Kidney (tissue), 14 donors: Measurements from ENCODE around the gene RHOF. TPM values are rescaled to one million over a fixed set of nuclear protein-coding genes. Genes with fewer than 3 reads are reported as not detected.

Experiments
- DNase-seq, 5 donors: peaks; one replicate each; pipeline ENCODE4 v3.0.0-alpha.2; 2013 to 2020
- FAIRE-seq: peaks from 2 replicates; lab custom pipeline; 2012; peaks lifted over from hg19 to GRCh38; lab: Jason Lieb, UNC
- H3K27ac ChIP-seq, 2 donors: one replicate each; pipeline ENCODE4 v1.7.0; 2013; ENCODE audit warnings: low read depth in 2 of 2, low read length in 2 of 2, inconsistent platforms in 1 of 2
- H3K27me3 ChIP-seq: one replicate; pipeline ENCODE4 v1.7.1; 2013; ENCODE audit warnings: low read length, inconsistent platforms; ENCODE audit not compliant: control insufficient read depth, insufficient read depth
- H3K36me3 ChIP-seq, 3 donors: one replicate each; pipeline versions ENCODE4 v1.7.0 to v1.7.1; 2013; ENCODE audit warnings: low read length in 3 of 3, control low read depth in 1 of 3, inconsistent platforms in 1 of 3; ENCODE audit not compliant: insufficient read depth in 3 of 3, control insufficient read depth in 2 of 3
- H3K4me1 ChIP-seq, 3 donors: one replicate each; pipeline versions ENCODE4 v1.7.0 to v1.7.1; 2013; ENCODE audit warnings: low read length in 3 of 3, inconsistent platforms in 1 of 3, low read depth in 1 of 3; ENCODE audit not compliant: control insufficient read depth in 2 of 3, insufficient read depth in 2 of 3
- H3K4me3 ChIP-seq, 3 donors: one replicate each; pipeline versions ENCODE4 v1.7.0 to v1.8.1; 2013; ENCODE audit warnings: low read length in 3 of 3, control low read depth in 1 of 3, inconsistent platforms in 1 of 3
- H3K9ac ChIP-seq, 3 donors: one replicate each; pipeline versions ENCODE4 v1.7.0 to v1.7.1; 2013; ENCODE audit warnings: low read length in 3 of 3, control low read depth in 1 of 3, inconsistent platforms in 1 of 3
- H3K9me3 ChIP-seq, 3 donors: one replicate each; pipeline versions ENCODE4 v1.7.0 to v1.7.1; 2013; ENCODE audit warnings: low read length in 3 of 3, control low read depth in 1 of 3, inconsistent platforms in 1 of 3; ENCODE audit not compliant: control insufficient read depth in 2 of 3, insufficient read depth in 1 of 3
- CTCF ChIP-seq: IDR thresholded peaks from 3 replicates; pipeline ENCODE4 v1.5.1; 2012; ENCODE audit warnings: mild to moderate bottlenecking, moderate library complexity, borderline replicate concordance; ENCODE audit not compliant: insufficient read depth; ENCODE audit errors: extremely low read depth
- intact Hi-C: fragments of 100-400 bp; cut with DNase I; formaldehyde crosslinking; loops from one replicate; pipeline ENCODE4 v1.11.1; 2022
- polyA plus RNA-seq: library from polyadenylated mRNA; stranded (reverse); fragments of 350-450 nt; fragmentation: Illumina TruSeq; extraction: RNeasy Lipid Tissue Mini Kit (QIAGEN cat#74804); gene quantifications from one replicate; pipeline ENCODE4 v1.2.3, GENCODE V29; 2014; ENCODE audit warnings: low read depth, low replicate concordance; ENCODE audit not compliant: insufficient read depth
- total RNA-seq: library from RNA; stranded (reverse); fragmentation: NEBNext Ultra II Directional; extraction: Animal tissue kit (Norgen Biotek cat#: 25700); gene quantifications from one replicate; pipeline ENCODE4 v1.2.1, GENCODE V29; 2021
- donor health status: control.
- donor health status: control.
- donor health status: control.
- donor health status: control.
- donor health status: control.
- donor health status: DM: yes; HTN: yes; CAD: no.
- donor health status: Normal renal cell carcinoma (clear cell type).

Gene RHOF
- total and polyA plus RNA-seq, 2 donors from 2014 or later: 23.9 to 42.6 TPM

- Histone ChIP-seq H3K27me3 (no peaks in the 10 kb centered on the region), H3K4me3 (no peak overlapping the region), H3K36me3 (no peaks in the 10 kb centered on the region), H3K4me1 (peaks cover 0 to 13% (median 5%) of the 10 kb centered on the region in 3 donors), H3K27ac (peak overlapping the region in 1 of 2 donors; percentile 23), H3K9me3 (no peaks in the 10 kb centered on the region), H3K9ac (no peak overlapping the region)
- FAIRE-seq (no peak), DNase-seq (peak in 2 of 5 donors; percentile 34 to 89)
- no peak for TF ChIP-seq CTCF
- intact Hi-C loops: no loop called here
These were observed 7.1 kb downstream of the RHOF start for GRCh38 chr12:121786440-121786825.

GRCh38 chr12:121784460-121784859 lies 9.0 kb downstream of the RHOF start:
- Histone ChIP-seq H3K27me3 (no peaks in the 10 kb centered on the region), H3K36me3 (no peaks in the 10 kb centered on the region), H3K4me3 (no peak overlapping the region), H3K4me1 (peaks cover 0 to 10% (median 5%) of the 10 kb centered on the region in 3 donors), H3K9me3 (no peaks in the 10 kb centered on the region), H3K27ac (no peak overlapping the region), H3K9ac (no peak overlapping the region)
- DNase-seq (no peak), FAIRE-seq (no peak)
- intact Hi-C loops: no loop called here
- no peak for TF ChIP-seq CTCF

GRCh38 chr12:121783766-121784165 lies 9.7 kb downstream of the RHOF start:
- no peak for FAIRE-seq

More at GRCh38 chr12:121783766-121784165, 9.7 kb downstream of the RHOF start:
- H3K4me3 ChIP-seq: no peak overlapping the region
- no peak overlapping the region for H3K9ac ChIP-seq
- intact Hi-C loops: no loop called here
- peak in 1 of 5 donors; percentile 39 for DNase-seq
- no peaks in the 10 kb centered on the region for H3K9me3 ChIP-seq
- no peaks in the 10 kb centered on the region for H3K36me3 ChIP-seq
- TF ChIP-seq CTCF: no peak
- peaks cover 0 to 10% (median 5%) of the 10 kb centered on the region in 3 donors for H3K4me1 ChIP-seq
- no peaks in the 10 kb centered on the region for H3K27me3 ChIP-seq
- no peak overlapping the region for H3K27ac ChIP-seq
